Ishikawa (cell line): Measurements from ENCODE around the gene TBC1D21.

Experiments used
- CEBPB ChIP-seq: IDR thresholded peaks from 2 replicates; pipeline ENCODE4 v1.6.1; 2012
- CREB1 ChIP-seq: IDR thresholded peaks from 2 replicates; pipeline ENCODE4 v1.6.1; 2012; ENCODE audit warnings: low read depth
- EGR1 ChIP-seq: IDR thresholded peaks from 2 replicates; pipeline ENCODE4 v1.6.1; 2012
- EP300 ChIP-seq: IDR thresholded peaks from 2 replicates; pipeline ENCODE4 v1.6.1; 2012; ENCODE audit warnings: borderline replicate concordance
- FOXM1 ChIP-seq: IDR thresholded peaks from 2 replicates; pipeline ENCODE4 v1.6.1; 2012; ENCODE audit warnings: low read depth, borderline replicate concordance
- NFIC ChIP-seq: IDR thresholded peaks from 2 replicates; pipeline ENCODE4 v1.6.1; 2012
- RAD21 ChIP-seq: IDR thresholded peaks from 2 replicates; pipeline ENCODE4 v1.6.1; 2012; ENCODE audit warnings: low read depth
- TAF1 ChIP-seq: IDR thresholded peaks from 2 replicates; pipeline ENCODE4 v1.6.1; 2012; ENCODE audit warnings: low read depth, mild to moderate bottlenecking
- TCF12 ChIP-seq: IDR thresholded peaks from 2 replicates; pipeline ENCODE4 v1.6.1; 2012; ENCODE audit warnings: low read depth
- TEAD4 ChIP-seq: IDR thresholded peaks from 2 replicates; pipeline ENCODE4 v1.6.1; 2012
- YY1 ChIP-seq: IDR thresholded peaks from 2 replicates; pipeline ENCODE4 v1.6.1; 2012; ENCODE audit warnings: low read depth
- ZBTB7A ChIP-seq: IDR thresholded peaks from 2 replicates; pipeline ENCODE4 v1.6.1; 2012; ENCODE audit warnings: low read depth
- TF ChIP-seq, protein P1 (sequence below): IDR thresholded peaks from 2 replicates; pipeline ENCODE4 v1.6.1; 2012; ENCODE audit warnings: low read depth, mild to moderate bottlenecking
- TF ChIP-seq, protein P2 (sequence below): IDR thresholded peaks from 2 replicates; pipeline ENCODE4 v1.6.1; 2012
- TF ChIP-seq, protein P3 (sequence below): IDR thresholded peaks from 2 replicates; pipeline ENCODE4 v1.6.1; 2012

The TBC1D21 gene

DNA sequence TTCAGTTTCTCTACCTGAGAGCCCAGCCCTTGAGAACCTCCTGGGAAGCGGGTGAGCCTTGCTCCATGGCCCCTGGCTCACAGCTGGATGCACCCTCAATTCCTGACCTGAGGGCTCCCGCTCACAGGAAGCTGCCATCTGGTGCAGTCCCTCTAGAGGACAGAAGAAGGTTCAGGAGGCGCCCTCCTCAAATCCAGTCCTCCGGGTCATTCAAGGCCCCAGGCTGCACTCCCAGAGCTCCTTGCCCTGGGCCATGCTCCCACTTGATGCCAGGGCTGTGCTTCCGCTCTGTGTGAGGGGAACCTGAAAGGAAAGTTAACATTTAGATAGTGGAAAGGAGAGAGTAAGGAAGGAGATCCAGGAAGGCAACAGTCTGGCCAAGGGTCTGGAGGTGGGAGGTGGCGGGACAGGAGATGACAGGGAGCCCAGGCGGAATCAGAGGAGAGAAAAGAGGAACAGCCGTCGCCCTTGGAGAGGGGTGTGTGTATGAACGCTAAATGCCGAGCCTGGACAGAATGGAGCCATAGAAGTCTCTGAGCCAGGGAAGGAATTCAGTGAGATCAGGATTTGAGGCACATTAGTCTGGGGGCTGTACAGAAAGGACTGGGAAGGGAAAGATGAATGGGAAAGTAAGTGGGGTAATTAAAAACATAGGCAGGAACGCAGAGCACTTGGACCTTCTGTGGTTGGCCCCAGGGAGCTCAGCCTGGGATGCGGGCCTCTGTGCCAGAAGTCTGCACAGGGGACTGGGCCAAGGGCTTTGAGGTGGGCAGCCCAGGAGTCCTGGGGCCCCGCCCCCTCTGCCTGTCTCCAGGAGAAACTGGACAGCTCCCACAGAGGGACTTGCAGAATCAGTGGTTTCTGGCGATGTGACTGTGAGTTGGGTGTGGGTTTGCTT is 26.1 kb downstream of the TBC1D21 start:
- no peak for TF ChIP-seq CREB1
- TF ChIP-seq, protein P1, sequence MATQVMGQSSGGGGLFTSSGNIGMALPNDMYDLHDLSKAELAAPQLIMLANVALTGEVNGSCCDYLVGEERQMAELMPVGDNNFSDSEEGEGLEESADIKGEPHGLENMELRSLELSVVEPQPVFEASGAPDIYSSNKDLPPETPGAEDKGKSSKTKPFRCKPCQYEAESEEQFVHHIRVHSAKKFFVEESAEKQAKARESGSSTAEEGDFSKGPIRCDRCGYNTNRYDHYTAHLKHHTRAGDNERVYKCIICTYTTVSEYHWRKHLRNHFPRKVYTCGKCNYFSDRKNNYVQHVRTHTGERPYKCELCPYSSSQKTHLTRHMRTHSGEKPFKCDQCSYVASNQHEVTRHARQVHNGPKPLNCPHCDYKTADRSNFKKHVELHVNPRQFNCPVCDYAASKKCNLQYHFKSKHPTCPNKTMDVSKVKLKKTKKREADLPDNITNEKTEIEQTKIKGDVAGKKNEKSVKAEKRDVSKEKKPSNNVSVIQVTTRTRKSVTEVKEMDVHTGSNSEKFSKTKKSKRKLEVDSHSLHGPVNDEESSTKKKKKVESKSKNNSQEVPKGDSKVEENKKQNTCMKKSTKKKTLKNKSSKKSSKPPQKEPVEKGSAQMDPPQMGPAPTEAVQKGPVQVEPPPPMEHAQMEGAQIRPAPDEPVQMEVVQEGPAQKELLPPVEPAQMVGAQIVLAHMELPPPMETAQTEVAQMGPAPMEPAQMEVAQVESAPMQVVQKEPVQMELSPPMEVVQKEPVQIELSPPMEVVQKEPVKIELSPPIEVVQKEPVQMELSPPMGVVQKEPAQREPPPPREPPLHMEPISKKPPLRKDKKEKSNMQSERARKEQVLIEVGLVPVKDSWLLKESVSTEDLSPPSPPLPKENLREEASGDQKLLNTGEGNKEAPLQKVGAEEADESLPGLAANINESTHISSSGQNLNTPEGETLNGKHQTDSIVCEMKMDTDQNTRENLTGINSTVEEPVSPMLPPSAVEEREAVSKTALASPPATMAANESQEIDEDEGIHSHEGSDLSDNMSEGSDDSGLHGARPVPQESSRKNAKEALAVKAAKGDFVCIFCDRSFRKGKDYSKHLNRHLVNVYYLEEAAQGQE: peak; percentile 64

DNA sequence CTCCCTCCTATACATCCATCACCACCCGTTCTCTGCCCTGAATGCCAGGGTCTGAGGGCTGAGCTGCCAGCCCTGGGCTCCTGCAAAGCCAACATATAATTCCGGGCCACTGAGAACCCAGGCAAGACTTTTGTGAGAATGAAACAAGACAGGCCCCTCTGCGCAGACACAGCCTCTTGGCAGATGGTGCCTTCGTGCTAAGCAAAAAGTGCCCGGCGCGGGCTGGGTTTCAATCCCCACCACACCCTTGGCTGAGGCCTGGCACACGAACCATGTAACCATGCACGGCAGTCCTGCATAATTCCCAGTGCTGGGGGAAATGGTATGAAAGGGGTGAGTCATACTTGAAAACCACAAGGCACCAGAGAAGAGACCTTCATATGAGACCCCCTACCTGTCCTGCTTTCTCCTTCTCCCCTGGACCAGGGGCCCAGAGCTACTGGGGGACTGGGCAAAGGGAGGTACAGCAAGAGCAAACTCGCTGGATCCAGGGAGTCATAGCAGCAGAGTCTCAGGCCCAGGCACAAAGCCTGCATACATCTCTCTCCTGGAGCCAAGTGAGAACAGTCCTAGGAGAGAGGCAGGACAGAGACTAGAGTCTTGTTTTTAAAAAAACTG is 26.8 kb downstream of the TBC1D21 start:
- TF ChIP-seq, protein P1: no peak
- TF ChIP-seq EGR1: no peak

DNA sequence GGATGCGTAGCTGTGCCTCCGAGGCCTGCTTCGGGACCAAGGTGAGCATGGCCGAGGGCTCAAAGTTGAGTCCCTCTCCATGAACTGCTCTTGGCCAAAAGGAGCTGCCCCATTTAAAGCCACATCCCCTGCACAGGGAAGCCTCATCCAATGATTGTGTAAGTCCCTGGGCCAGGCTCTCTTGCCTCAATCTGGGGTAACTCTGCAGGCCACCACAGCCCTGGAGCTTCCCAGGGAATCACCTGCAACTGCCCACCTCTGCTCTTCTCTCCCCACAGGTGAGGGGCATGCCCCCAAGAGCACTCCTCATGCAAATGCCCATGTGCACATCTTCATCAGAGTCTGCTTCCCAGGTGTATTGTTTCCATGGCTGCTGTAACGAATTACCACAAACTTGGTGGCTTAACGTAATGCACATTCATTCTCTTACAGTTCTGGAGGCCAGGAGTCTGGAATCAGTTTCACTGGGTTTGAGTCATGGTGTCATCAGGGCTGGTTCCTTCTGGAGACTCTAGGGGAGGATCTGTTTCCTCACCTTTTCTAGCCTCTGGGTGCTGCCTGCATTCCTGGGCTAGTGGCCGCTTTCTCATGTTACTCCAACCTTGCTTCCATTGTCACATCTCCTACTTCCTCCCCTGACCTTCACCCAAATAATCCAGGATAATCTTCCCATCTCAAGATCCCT is 27.9 kb downstream of the TBC1D21 start:
- no peak for TF ChIP-seq EGR1
- no peak for TF ChIP-seq RAD21
- no peak for TF ChIP-seq EP300
- TF ChIP-seq, protein P2, sequence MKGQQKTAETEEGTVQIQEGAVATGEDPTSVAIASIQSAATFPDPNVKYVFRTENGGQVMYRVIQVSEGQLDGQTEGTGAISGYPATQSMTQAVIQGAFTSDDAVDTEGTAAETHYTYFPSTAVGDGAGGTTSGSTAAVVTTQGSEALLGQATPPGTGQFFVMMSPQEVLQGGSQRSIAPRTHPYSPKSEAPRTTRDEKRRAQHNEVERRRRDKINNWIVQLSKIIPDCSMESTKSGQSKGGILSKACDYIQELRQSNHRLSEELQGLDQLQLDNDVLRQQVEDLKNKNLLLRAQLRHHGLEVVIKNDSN: no peak
- TF ChIP-seq YY1: no peak
- no peak for TF ChIP-seq FOXM1
- TF ChIP-seq ZBTB7A: no peak
- TF ChIP-seq CEBPB: no peak

DNA sequence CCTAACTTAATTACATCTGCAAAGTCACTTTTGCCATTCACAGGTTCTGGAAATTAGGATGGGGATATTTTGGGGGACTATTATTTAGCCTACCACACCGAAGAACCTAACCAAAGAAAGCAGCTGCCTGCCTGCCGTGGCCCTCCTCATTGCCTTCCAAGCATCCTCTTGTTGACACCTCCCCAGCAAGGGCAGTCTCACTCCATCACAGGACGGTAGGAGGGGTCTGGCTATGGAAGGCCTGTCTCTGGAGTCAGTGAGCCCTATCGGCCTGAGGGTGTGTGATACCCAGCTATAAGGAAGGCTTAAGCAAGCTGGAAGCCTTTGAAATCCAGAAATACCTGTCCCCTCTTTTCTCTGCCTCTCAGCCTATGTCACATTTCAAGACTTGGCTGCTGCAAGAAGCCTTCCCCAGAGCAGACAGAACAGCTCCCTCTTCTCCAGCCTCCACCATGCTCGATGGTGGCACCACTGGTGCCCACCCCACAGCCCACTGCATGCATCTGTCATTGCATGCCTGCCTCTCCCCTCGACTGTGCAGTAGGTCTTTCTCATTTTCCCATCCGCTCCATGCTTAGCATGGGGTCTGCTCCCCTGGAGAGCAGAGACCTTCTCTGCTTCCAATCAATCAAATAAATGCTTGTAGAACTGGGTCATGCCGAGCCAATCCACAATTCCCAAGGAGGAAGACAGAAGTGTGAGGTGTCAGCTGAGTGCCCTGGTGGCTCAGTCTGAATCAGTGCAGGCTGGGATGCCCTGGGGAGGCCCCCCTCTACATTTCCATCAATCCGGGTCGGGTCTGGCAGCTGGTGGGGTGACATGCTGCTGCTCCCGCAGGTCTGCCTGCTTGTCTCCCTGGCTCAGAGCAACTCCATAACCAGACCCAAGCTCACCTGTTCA is 29.0 kb downstream of the TBC1D21 start:
- TF ChIP-seq TAF1 (no peak), TEAD4 (no peak), CREB1 (no peak), RAD21 (no peak), TCF12 (no peak), CEBPB (no peak), YY1 (no peak), EP300 (no peak), FOXM1 (no peak), EGR1 (no peak), NFIC (no peak), ZBTB7A (no peak)
- TF ChIP-seq, protein P2: no peak
- TF ChIP-seq, protein P3, sequence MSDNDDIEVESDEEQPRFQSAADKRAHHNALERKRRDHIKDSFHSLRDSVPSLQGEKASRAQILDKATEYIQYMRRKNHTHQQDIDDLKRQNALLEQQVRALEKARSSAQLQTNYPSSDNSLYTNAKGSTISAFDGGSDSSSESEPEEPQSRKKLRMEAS: no peak
- TF ChIP-seq, protein P1: no peak
